Measurements from ENCODE around the gene KCTD16. TPM values are rescaled to one million over a fixed set of nuclear protein-coding genes. Genes with fewer than 3 reads are reported as not detected.

KCTD16 gene
- polyA plus RNA-seq, 1 donor (not counting 4 experiments of a cell fraction or from before 2014, with no cell fraction given) = 0.04 TPM

- Histone ChIP-seq H3K9me3 (ENCODE audit: control insufficient read depth, low read depth, low read length) (no peaks in the 10 kb centered on the region), H3K27me3 (ENCODE audit: control insufficient read depth, extremely low read depth, insufficient read depth, low read length) (peaks cover 8% of the 10 kb centered on the region), H3K36me3 (ENCODE audit: control insufficient read depth in 2 of 2, extremely low read depth in 1 of 2, insufficient read depth in 2 of 2, low read length in 2 of 2) (no peaks in the 10 kb centered on the region), H3K79me2 (ENCODE audit: control insufficient read depth, insufficient read depth, low read length) (no peaks in the 10 kb centered on the region), H3K9me1 (ENCODE audit: control insufficient read depth, extremely low read depth, insufficient read depth, low read length) (no peaks in the 10 kb centered on the region), H3K4me2 (ENCODE audit: control insufficient read depth, extremely low read depth, insufficient read depth, low read depth, low read length) (no peak overlapping the region), H3K4me3 (ENCODE audit: control insufficient read depth in 2 of 3, extremely low read depth in 1 of 3, insufficient read depth in 2 of 3, low read depth in 1 of 3, low read length in 3 of 3) (no peak overlapping the region), H2AFZ (ENCODE audit: control insufficient read depth, low read length) (no peak overlapping the region), H3K9ac (ENCODE audit: control insufficient read depth, extremely low read depth, insufficient read depth, low read length) (no peak overlapping the region), H3K27ac (ENCODE audit: control insufficient read depth, insufficient read depth, low read length) (no peak overlapping the region), H3K4me1 (ENCODE audit: control insufficient read depth, extremely low read depth, insufficient read depth, low read length) (no peaks in the 10 kb centered on the region), H4K20me1 (ENCODE audit: control insufficient read depth, extremely low read depth, insufficient read depth, low read length) (no peaks in the 10 kb centered on the region)
- dilution Hi-C loops (cut with MboI; ENCODE audit: extremely low pct_ligation_motif_present, low sequenced_read_pairs) = no loop called here
- no peak for DNase-seq (ENCODE audit: low read depth, low spot score)
- TF ChIP-seq, protein P1, sequence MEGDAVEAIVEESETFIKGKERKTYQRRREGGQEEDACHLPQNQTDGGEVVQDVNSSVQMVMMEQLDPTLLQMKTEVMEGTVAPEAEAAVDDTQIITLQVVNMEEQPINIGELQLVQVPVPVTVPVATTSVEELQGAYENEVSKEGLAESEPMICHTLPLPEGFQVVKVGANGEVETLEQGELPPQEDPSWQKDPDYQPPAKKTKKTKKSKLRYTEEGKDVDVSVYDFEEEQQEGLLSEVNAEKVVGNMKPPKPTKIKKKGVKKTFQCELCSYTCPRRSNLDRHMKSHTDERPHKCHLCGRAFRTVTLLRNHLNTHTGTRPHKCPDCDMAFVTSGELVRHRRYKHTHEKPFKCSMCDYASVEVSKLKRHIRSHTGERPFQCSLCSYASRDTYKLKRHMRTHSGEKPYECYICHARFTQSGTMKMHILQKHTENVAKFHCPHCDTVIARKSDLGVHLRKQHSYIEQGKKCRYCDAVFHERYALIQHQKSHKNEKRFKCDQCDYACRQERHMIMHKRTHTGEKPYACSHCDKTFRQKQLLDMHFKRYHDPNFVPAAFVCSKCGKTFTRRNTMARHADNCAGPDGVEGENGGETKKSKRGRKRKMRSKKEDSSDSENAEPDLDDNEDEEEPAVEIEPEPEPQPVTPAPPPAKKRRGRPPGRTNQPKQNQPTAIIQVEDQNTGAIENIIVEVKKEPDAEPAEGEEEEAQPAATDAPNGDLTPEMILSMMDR (optimal IDR thresholded peaks at IDR 0.05 in 1 of 3, IDR thresholded peaks at IDR 0.05 in 1 of 3, conservative IDR thresholded peaks at IDR 0.05 in 1 of 3; ENCODE audit: extremely low read depth in 1 of 3, insufficient read depth in 2 of 3, low read length in 3 of 3) = no peak
- no peak for TF ChIP-seq EZH2 (IDR thresholded peaks at IDR 0.05; ENCODE audit: low read length)
- FAIRE-seq = no peak
These were observed 27.7 kb downstream of the KCTD16 start for GRCh38 chr5:144198386-144198785.

- H4K20me1 ChIP-seq (ENCODE audit: control insufficient read depth, extremely low read depth, insufficient read depth, low read length) = no peaks in the 10 kb centered on the region
- DNase-seq (ENCODE audit: low read depth, low spot score) (no peak), FAIRE-seq (no peak)
- H3K9me1 ChIP-seq (ENCODE audit: control insufficient read depth, extremely low read depth, insufficient read depth, low read length) = no peaks in the 10 kb centered on the region
- H3K9me3 ChIP-seq (ENCODE audit: control insufficient read depth, low read depth, low read length) = no peaks in the 10 kb centered on the region
- no peaks in the 10 kb centered on the region for H3K4me1 ChIP-seq (ENCODE audit: control insufficient read depth, extremely low read depth, insufficient read depth, low read length)
- H3K4me3 ChIP-seq (ENCODE audit: control insufficient read depth in 2 of 3, extremely low read depth in 1 of 3, insufficient read depth in 2 of 3, low read depth in 1 of 3, low read length in 3 of 3) = no peak overlapping the region
- no peak overlapping the region for H3K27ac ChIP-seq (ENCODE audit: control insufficient read depth, insufficient read depth, low read length)
- H3K27me3 ChIP-seq (ENCODE audit: control insufficient read depth, extremely low read depth, insufficient read depth, low read length) = peaks cover 24% of the 10 kb centered on the region
- no peak overlapping the region for H2AFZ ChIP-seq (ENCODE audit: control insufficient read depth, low read length)
- no peaks in the 10 kb centered on the region for H3K79me2 ChIP-seq (ENCODE audit: control insufficient read depth, insufficient read depth, low read length)
- H3K4me2 ChIP-seq (ENCODE audit: control insufficient read depth, extremely low read depth, insufficient read depth, low read depth, low read length) = no peak overlapping the region
- dilution Hi-C loops (cut with MboI; ENCODE audit: extremely low pct_ligation_motif_present, low sequenced_read_pairs) = no loop called here
- H3K9ac ChIP-seq (ENCODE audit: control insufficient read depth, extremely low read depth, insufficient read depth, low read length) = no peak overlapping the region
- no peaks in the 10 kb centered on the region for H3K36me3 ChIP-seq (ENCODE audit: control insufficient read depth in 2 of 2, extremely low read depth in 1 of 2, insufficient read depth in 2 of 2, low read length in 2 of 2)
- TF ChIP-seq, protein P1 (optimal IDR thresholded peaks at IDR 0.05 in 1 of 3, IDR thresholded peaks at IDR 0.05 in 1 of 3, conservative IDR thresholded peaks at IDR 0.05 in 1 of 3; ENCODE audit: extremely low read depth in 1 of 3, insufficient read depth in 2 of 3, low read length in 3 of 3) = no peak
These were observed 30.9 kb downstream of the KCTD16 start for GRCh38 chr5:144201588-144201987.
